ENCODE measurements around the gene HSD17B8.

The HSD17B8 gene

DNA sequence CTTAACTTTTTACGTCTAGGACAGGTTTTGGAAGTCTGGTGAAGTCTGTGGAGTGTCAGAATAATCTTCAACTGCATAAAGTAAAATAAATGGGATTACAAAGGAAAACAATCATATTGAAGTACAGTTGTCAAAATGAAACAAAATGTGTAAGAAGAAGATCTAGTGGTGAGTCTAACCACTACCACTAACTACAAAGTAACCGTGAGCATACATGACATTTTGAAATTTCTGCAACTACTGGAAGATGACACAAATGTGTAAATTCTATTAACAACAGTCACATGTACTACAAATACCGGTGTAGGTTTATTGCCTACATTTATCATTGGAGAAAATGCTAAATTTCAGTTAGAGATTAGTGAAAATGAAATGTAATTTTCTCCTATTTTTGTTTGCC lies 37.5 kb downstream of the HSD17B8 start:
- H3K79me2 ChIP-seq (ENCODE audit: insufficient read depth, low read length) = no peaks in the 10 kb centered on the region
- no peaks in the 10 kb centered on the region for H3F3A ChIP-seq (ENCODE audit: insufficient read depth, low read length)
- no peaks in the 10 kb centered on the region for H3K36me3 ChIP-seq (ENCODE audit: insufficient read depth, low read length)
- H3K9ac ChIP-seq (ENCODE audit: low read length) = no peak overlapping the region
- TF ChIP-seq, protein P1, sequence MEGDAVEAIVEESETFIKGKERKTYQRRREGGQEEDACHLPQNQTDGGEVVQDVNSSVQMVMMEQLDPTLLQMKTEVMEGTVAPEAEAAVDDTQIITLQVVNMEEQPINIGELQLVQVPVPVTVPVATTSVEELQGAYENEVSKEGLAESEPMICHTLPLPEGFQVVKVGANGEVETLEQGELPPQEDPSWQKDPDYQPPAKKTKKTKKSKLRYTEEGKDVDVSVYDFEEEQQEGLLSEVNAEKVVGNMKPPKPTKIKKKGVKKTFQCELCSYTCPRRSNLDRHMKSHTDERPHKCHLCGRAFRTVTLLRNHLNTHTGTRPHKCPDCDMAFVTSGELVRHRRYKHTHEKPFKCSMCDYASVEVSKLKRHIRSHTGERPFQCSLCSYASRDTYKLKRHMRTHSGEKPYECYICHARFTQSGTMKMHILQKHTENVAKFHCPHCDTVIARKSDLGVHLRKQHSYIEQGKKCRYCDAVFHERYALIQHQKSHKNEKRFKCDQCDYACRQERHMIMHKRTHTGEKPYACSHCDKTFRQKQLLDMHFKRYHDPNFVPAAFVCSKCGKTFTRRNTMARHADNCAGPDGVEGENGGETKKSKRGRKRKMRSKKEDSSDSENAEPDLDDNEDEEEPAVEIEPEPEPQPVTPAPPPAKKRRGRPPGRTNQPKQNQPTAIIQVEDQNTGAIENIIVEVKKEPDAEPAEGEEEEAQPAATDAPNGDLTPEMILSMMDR (IDR thresholded peaks at IDR 0.05; ENCODE audit: low read length) = no peak
- TF ChIP-seq EZH2 (IDR thresholded peaks at IDR 0.05; ENCODE audit: borderline replicate concordance, low read length) = no peak
- no peaks in the 10 kb centered on the region for H3K4me1 ChIP-seq (ENCODE audit: insufficient read depth, low read length, severe bottlenecking)
- no peak overlapping the region for H3K4me2 ChIP-seq (ENCODE audit: low read length)
- no peaks in the 10 kb centered on the region for H3K27me3 ChIP-seq (ENCODE audit: insufficient read depth, low read length)
- no peaks in the 10 kb centered on the region for H4K20me1 ChIP-seq (ENCODE audit: insufficient read depth, low read length)
- no peak overlapping the region for H3K4me3 ChIP-seq (ENCODE audit: low read depth, low read length, poor library complexity, severe bottlenecking)
- H3K9me2 ChIP-seq (ENCODE audit: low read depth, low read length) = no peaks in the 10 kb centered on the region
- H2AFZ ChIP-seq (ENCODE audit: low read length) = no peak overlapping the region
- no peaks in the 10 kb centered on the region for H3K9me3 ChIP-seq (ENCODE audit: low read length)
- no peak overlapping the region for H3K27ac ChIP-seq (ENCODE audit: low read depth, low read length, poor library complexity, severe bottlenecking)

DNA sequence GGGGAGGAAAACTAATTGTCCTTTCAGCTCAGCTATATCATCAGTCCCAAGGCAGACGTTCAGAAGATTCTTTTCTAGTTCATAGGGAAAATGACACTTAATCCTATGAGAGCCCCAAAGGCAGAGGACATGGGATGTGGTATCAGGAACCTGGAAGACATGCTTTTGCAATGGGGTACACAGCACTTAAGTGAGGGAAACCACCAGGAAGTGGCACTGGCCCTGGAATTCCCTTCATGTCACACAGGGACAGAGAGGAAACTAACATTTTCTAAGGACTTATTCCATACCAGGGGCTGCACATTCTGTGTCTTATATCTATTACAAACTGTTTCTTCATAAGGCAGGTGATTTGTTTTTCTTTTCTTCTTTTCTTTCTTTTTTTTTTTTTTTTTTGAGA lies 39.0 kb downstream of the HSD17B8 start:
- Histone ChIP-seq H3K9me3 (ENCODE audit: low read length) (no peaks in the 10 kb centered on the region), H3K27me3 (ENCODE audit: insufficient read depth, low read length) (no peaks in the 10 kb centered on the region), H4K20me1 (ENCODE audit: insufficient read depth, low read length) (no peaks in the 10 kb centered on the region), H3K4me3 (ENCODE audit: low read depth, low read length, poor library complexity, severe bottlenecking) (no peak overlapping the region), H3K36me3 (ENCODE audit: insufficient read depth, low read length) (no peaks in the 10 kb centered on the region), H3F3A (ENCODE audit: insufficient read depth, low read length) (no peaks in the 10 kb centered on the region), H3K79me2 (ENCODE audit: insufficient read depth, low read length) (no peaks in the 10 kb centered on the region), H2AFZ (ENCODE audit: low read length) (no peak overlapping the region), H3K9ac (ENCODE audit: low read length) (no peak overlapping the region), H3K9me2 (ENCODE audit: low read depth, low read length) (no peaks in the 10 kb centered on the region), H3K4me2 (ENCODE audit: low read length) (no peak overlapping the region), H3K27ac (ENCODE audit: low read depth, low read length, poor library complexity, severe bottlenecking) (no peak overlapping the region), H3K4me1 (ENCODE audit: insufficient read depth, low read length, severe bottlenecking) (peaks cover 7% of the 10 kb centered on the region)
- no peak for TF ChIP-seq EZH2 (IDR thresholded peaks at IDR 0.05; ENCODE audit: borderline replicate concordance, low read length)
- TF ChIP-seq, protein P1 (IDR thresholded peaks at IDR 0.05; ENCODE audit: low read length) = no peak

DNA sequence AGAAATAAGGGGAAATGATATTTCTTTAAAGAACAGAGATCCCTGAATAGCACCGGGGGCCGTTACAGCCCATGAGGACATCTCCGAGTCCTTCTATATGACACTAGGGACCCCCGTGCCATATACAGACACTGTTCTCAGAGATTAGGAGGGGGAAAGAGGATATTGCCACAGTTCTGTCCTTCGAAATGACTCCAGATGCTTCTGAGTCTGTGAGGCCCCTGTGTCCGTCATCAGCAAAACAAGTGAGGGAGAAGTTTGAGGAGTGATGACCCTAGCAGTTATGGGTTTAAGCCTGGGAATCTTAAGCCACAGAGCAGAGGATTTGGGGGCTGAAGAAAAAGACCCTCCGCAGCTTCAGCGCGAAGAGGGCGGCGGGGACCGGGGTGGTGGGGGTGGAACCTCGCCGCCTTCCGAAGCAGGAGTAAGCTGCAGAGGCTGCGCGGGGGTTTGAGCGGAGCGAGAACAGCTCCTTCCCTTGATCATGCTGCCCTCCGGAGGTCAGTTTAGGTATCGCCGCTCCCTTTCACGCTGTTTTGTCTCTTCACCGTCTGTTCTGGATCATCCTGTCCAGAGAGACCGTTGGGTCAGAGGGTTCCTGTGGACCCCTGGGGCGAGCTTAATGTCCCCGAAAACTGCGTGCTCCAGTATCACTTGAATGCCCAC lies 43.7 kb downstream of the HSD17B8 start:
- no peak for TF ChIP-seq EZH2 (IDR thresholded peaks at IDR 0.05; ENCODE audit: borderline replicate concordance, low read length)
- TF ChIP-seq, protein P1 (IDR thresholded peaks at IDR 0.05; ENCODE audit: low read length) = peak; percentile 82
- Histone ChIP-seq H2AFZ (ENCODE audit: low read length) (no peak overlapping the region), H3K9me2 (ENCODE audit: low read depth, low read length) (no peaks in the 10 kb centered on the region), H3K4me2 (ENCODE audit: low read length) (peak overlapping the region; percentile 93), H3K79me2 (ENCODE audit: insufficient read depth, low read length) (no peaks in the 10 kb centered on the region), H3K27ac (ENCODE audit: low read depth, low read length, poor library complexity, severe bottlenecking) (peak overlapping the region; percentile 66), H3K9me3 (ENCODE audit: low read length) (no peaks in the 10 kb centered on the region), H3K9ac (ENCODE audit: low read length) (peak overlapping the region; percentile 68; the same call in 1 of the 2 replicates), H4K20me1 (ENCODE audit: insufficient read depth, low read length) (no peaks in the 10 kb centered on the region), H3F3A (ENCODE audit: insufficient read depth, low read length) (no peaks in the 10 kb centered on the region), H3K27me3 (ENCODE audit: insufficient read depth, low read length) (no peaks in the 10 kb centered on the region), H3K4me3 (ENCODE audit: low read depth, low read length, poor library complexity, severe bottlenecking) (peak overlapping the region; percentile 76), H3K4me1 (ENCODE audit: insufficient read depth, low read length, severe bottlenecking) (peaks cover 24% of the 10 kb centered on the region), H3K36me3 (ENCODE audit: insufficient read depth, low read length) (peaks cover 12% of the 10 kb centered on the region; the same call in 1 of the 2 replicates)

All from OCI-LY1 (cell line).